Activated naive CD8-positive, alpha-beta T cell treated with anti-CD3 and anti-CD28 coated beads, Interleukin-2, amount 50 U/mL, for 16 hours (primary cell): ENCODE measurements around the gene OGA.

Experiments used
- DNase-seq: peaks from one replicate; pipeline ENCODE4 v3.0.0-alpha.2; 2020; ENCODE audit warnings: low read depth, low spot score

The OGA gene

GRCh38 chr10:101759309-101760247 lies 58.7 kb downstream of the OGA start:
- DNase-seq, result no peak

- no peak for DNase-seq
These were observed 59.4 kb downstream of the OGA start for GRCh38 chr10:101758858-101759257.

GRCh38 chr10:101752241-101752640 lies 66.0 kb downstream of the OGA start:
- DNase-seq, result no peak

GRCh38 chr10:101749047-101750016 lies 68.9 kb downstream of the OGA start:
- DNase-seq, result no peak

- no peak for DNase-seq
These were observed 69.7 kb downstream of the OGA start for GRCh38 chr10:101748496-101748895.

- no peak for DNase-seq
These were observed 73.1 kb downstream of the OGA start for GRCh38 chr10:101745074-101745696.

GRCh38 chr10:101744267-101744666 lies 74.0 kb downstream of the OGA start:
- DNase-seq, result no peak

- no peak for DNase-seq
These were observed 76.3 kb downstream of the OGA start for GRCh38 chr10:101741938-101742337.

- DNase-seq, result no peak
These were observed 81.6 kb downstream of the OGA start for GRCh38 chr10:101736666-101737065.
